Measurements from ENCODE around the gene NKG7.

NKG7 gene

GRCh38 chr19:51357952-51358351 lies 14.5 kb downstream of the NKG7 start:
- no peak for DNase-seq

DNA sequence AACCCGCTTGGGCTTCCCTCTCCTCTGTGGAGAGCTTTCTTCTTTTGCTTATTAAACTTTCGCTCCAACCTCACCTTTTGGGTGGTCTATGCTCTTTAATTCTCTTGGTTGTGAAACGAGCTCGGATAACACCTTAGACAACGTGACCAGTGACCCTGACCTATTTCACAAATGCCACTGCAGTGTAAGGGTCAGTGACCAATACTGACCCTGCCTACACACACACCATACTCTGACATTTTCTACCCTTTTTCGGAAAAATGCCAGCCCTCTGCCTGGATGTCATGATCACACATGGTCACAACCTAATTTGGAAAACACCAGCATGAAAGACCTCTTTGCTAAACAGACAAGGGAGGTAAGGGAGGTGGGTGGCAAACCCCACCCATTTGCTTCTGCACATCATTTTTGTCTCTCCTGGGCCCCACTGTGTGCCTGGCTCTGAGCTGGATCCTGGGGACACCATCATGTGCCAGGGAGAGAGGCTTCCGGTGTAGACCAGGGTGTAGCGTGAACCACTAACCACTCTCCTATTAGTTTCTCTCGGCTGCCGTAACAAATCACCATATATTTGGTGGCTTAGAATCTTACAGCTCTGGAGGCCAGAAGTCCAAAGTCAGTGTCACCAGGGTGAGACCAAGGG lies 16.2 kb downstream of the NKG7 start:
- DNase-seq = no peak

GRCh38 chr19:51354742-51355148 lies 17.7 kb downstream of the NKG7 start:
- no peak for DNase-seq

- DNase-seq = no peak
These were observed 18.2 kb downstream of the NKG7 start for GRCh38 chr19:51354103-51354741.

DNA sequence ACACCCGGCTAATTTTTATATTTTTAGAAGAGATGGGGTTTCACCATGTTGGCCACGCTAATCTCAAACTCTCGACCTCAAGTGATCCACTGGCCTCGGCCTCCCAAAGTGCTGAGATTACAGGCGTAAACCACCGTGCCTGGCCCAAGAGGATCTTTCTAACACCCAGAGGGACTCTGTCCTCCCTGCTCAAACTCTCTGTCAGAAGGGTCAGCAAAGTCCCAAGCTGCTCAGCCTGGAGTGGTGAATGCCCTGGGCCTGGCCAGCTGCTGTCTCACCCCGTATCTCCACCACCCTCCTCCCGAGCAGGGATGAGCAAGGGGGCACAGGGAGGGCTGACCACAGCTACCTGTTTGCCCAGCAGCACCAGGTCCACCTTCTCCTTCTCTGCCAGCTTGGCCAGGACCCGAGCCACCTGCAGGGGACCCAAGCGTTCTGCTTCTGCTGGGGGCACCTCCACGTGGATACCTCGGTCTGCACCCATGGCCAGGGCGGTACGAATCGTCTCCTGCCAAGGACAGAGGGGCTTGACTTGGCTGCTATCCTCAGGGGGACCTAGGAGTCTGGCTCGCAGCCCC lies 19.6 kb downstream of the NKG7 start:
- no peak for DNase-seq

GRCh38 chr19:51351266-51351990 lies 21.0 kb downstream of the NKG7 start:
- no peak for DNase-seq

DNA sequence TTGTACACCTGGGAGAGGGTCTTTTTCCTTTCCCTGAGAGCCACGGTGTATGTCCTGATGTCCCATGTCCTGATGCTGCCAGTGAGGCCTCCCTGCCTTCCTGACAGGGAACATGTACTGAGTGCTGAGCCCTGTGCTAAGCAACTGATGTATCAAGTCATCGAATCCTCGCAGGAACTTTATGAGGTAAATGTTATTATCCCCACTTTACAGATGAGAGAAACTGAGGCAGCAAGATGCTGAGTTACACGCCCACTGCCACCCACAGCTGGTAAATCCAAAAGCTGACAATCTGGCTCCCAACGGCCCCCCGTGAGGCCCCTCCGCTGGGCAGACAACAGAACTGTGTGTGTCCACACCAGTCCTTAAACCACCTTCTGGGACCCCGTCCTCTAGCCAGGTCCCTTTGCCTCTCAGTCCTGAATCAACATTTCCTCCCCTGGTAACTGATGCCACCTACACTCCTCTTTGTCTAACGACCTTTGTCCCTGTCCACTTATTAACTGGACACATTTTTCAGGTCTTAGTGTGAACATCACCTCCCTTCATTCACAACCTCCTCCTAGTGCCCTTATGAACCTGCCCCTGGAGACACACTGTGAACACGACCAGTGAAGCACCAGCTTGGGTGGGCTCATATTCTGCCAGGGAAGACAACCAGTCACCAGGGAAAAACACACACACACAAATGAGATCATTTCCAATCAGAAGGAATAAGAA lies 25.1 kb downstream of the NKG7 start:
- no peak for DNase-seq

- no peak for DNase-seq
These were observed 25.7 kb downstream of the NKG7 start for GRCh38 chr19:51346742-51347141.

- no peak for DNase-seq
These were observed 27.3 kb downstream of the NKG7 start for GRCh38 chr19:51345076-51345620.

DNA sequence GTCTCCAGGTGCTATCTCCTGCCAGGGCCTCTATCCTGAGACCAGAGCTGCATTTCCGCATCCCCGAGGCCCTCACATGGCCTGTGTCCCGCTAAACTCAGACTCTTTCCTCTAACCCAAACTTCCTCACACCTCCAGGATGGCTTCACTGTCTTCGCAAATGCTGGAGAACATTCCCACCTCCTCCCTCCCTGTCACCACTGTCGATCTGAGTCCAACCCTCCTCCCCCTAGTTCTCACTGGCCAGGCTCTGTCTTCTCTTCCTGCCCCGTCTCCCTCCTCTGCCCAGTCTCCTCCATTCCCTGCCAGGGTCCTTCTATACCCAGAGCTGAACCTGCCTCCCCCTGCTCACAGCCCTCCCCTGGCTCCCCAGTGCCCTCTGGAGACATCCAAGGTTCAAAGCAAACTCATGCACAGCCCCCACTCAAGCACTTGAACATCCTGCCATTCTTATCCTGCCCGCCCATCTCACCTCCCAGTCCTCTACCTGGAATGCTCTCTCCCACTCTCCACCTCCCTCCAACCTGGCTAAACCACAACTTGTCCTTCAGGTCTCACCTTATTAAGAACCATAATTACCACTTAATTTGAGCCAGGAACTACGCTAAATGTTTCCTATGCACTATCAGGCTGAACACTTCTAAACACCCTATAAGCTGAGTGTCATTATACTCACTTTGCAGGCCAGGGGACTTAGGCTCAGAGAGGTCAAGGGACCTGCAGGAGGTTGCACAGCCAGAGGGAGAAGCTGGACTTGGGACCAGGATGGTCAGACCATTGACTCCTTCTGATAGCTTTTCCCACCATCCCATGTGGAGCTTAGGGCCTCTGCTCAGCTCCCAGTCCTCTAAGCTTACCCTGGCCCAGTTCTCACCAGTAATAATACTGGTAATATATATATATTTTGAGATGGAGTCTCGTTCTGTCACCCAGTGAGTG lies 29.6 kb downstream of the NKG7 start:
- no peak for DNase-seq

DNA sequence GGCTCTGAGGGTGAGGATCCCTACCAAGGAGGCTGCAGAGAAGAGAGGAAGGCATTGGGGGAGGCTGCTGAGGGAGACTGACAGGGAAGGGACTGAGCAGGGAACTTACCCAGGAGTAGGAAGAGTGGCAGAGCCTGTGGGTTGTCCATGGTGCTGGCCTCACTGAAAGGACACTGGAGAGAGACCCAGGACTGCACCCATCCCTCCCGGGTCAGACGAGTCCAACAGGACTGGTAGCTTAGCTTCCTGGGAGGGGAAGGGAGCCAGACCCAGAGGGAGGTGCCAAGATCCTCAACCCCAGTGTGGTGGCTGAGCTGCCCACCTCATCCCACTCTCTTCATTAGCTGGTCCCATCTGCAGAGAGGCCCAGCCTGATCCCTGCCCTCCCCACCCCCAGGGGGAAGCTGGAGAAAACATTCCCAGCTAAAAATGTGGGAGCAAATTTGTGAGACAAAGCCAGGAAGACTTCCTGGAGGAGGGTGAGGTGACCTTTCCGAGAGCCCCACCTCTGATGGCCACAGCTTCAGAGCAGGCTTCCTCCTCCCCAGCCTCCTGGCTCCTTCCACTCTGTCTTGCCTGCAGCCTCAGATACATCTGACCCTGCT lies 30.4 kb downstream of the NKG7 start, which contains the start of gene VSIG10L:
VSIG10L (minus strand) TSS at position 164 of the 605 bp plus-strand sequence; CDS start at position 149, 15 bp downstream.
- DNase-seq = no peak

- DNase-seq = no peak
These were observed 31.4 kb downstream of the NKG7 start for GRCh38 chr19:51341066-51341465.

- peak; percentile 56 for DNase-seq
These were observed 32.5 kb downstream of the NKG7 start for GRCh38 chr19:51339687-51340656.

GRCh38 chr19:51339313-51339686 lies 33.2 kb downstream of the NKG7 start:
- DNase-seq = no peak

DNA sequence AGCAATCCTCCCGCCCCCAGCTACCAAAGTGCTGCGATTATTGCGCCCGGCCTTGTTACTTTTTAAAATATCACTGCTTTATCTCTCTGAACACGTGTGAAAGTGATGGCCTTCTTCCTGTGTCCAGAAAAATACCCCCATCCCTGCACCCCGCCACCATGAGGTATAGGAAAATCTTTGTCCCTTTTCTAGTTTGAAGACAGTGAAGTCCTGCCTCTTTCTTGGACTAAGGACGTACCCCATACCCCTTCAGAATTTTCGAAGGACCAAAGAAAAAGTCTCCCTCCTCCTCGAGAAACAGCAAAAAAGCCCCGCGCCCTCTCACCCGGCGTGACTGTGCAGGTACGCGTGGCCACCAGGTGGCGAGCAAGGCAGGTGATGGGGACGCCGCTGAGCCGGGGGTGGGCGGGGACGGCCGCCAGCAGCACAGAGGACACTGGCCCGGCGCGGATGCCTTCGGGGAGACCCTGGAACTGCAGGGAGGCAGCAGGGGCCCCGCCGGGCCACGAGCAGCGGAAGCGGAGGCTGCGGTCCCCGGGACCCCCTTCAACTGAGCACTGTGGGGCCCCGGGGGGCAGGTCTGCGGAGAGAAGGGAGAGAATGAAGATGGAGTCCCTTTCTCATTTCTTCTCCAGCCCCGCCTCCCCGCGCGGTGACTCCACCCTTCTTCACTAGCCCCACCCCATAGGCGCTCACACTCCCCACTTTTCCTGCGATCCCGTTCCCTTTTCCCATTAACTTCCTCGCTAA lies 33.7 kb downstream of the NKG7 start:
- peak; percentile 30 for DNase-seq

- no peak for DNase-seq
These were observed 34.4 kb downstream of the NKG7 start for GRCh38 chr19:51337861-51338562.

GRCh38 chr19:51337141-51337860 lies 35.2 kb downstream of the NKG7 start:
- DNase-seq = no peak

All from NCI-H2029 treated with DMSO at 0.1 percent for 48 hours (cell line).